Measurements from ENCODE around the gene ECPAS. TPM values are rescaled to one million over a fixed set of nuclear protein-coding genes. Genes with fewer than 3 reads are reported as not detected.
"Not testable (repeated sequence)": the region's sequence is repeated elsewhere in the genome, so short reads cannot be mapped to it uniquely, and the experiment has no call there.

ECPAS gene
- total RNA-seq: 10 to 100 TPM; 56.8 to 58.1 TPM

GRCh38 chr9:111483858-111484571 lies at the start of gene ECPAS:
TSS of gene ECPAS (minus strand) at chr9:111484383. CDS start at chr9:111472918, 11,465 bp downstream.
- peak within 1 kb of the TSS; percentile 83 for H3K27ac Mint-ChIP-seq
- H3K36me3 Mint-ChIP-seq (ENCODE audit: low read depth): peaks cover 2% of the 10 kb centered on the region
- DNase-seq: peak; percentile 66
- peaks cover under 1% of the 10 kb centered on the region for H3K27me3 Mint-ChIP-seq (ENCODE audit: low read depth)
- CTCF ChIA-PET: no interaction called here
- intact Hi-C loops (cut with micrococcal nuclease): loop anchor here (1.0 to 5.0 kb wide), 8 partner anchors 41 to 1268 kb away; partner anchors contain the start of genes DNAJC25, KIAA1958, SNX30 and UGCG
- peak within 1 kb of the TSS; percentile 78 for H3K4me3 Mint-ChIP-seq
- no peaks in the 10 kb centered on the region for H3K9me3 Mint-ChIP-seq
- peaks cover 29% of the 10 kb centered on the region for H3K4me1 Mint-ChIP-seq (ENCODE audit: low read depth)

GRCh38 chr9:111533099-111533790 lies 49.1 kb upstream of the ECPAS start:
- no peak for DNase-seq
- no peak overlapping the region for H3K4me3 Mint-ChIP-seq
- H3K4me1 Mint-ChIP-seq (ENCODE audit: low read depth): no peaks in the 10 kb centered on the region
- intact Hi-C loops (cut with micrococcal nuclease): no loop called here
- H3K27me3 Mint-ChIP-seq (ENCODE audit: low read depth): no peaks in the 10 kb centered on the region
- CTCF ChIA-PET: interaction anchor here (0.9 kb wide), 1 partner anchor 82 kb away, joined by 3 read pairs; no protein-coding TSS in a partner anchor
- H3K36me3 Mint-ChIP-seq (ENCODE audit: low read depth): peaks cover 66% of the 10 kb centered on the region
- no peak overlapping the region for H3K27ac Mint-ChIP-seq
- H3K9me3 Mint-ChIP-seq: peaks cover 29% of the 10 kb centered on the region

- H3K4me1 Mint-ChIP-seq (ENCODE audit: low read depth): no peaks in the 10 kb centered on the region
- no peak for DNase-seq
- CTCF ChIA-PET: no interaction called here
- intact Hi-C loops (cut with micrococcal nuclease): no loop called here
- H3K4me3 Mint-ChIP-seq: no peak overlapping the region
- H3K9me3 Mint-ChIP-seq: peaks cover 24% of the 10 kb centered on the region
- H3K36me3 Mint-ChIP-seq (ENCODE audit: low read depth): peaks cover 57% of the 10 kb centered on the region
- H3K27ac Mint-ChIP-seq: no peak overlapping the region
- no peaks in the 10 kb centered on the region for H3K27me3 Mint-ChIP-seq (ENCODE audit: low read depth)
Observed at GRCh38 chr9:111531716-111532115, 47.5 kb upstream of the ECPAS start.

GRCh38 chr9:111529787-111530186 lies 45.6 kb upstream of the ECPAS start:
- DNase-seq: no peak
- CTCF ChIA-PET: no interaction called here
- Mint-ChIP-seq H3K4me3 (no peak overlapping the region), H3K4me1 (ENCODE audit: low read depth) (peaks cover 11% of the 10 kb centered on the region), H3K27ac (no peak overlapping the region), H3K9me3 (peaks cover 18% of the 10 kb centered on the region), H3K36me3 (ENCODE audit: low read depth) (peaks cover 45% of the 10 kb centered on the region), H3K27me3 (ENCODE audit: low read depth) (no peaks in the 10 kb centered on the region)
- intact Hi-C loops (cut with micrococcal nuclease): loop anchor here (5.0 kb wide), 1 partner anchor 1272 kb away; the partner anchor contains the start of gene TXN

GRCh38 chr9:111527347-111527746 lies 43.2 kb upstream of the ECPAS start:
- Mint-ChIP-seq H3K4me1 (ENCODE audit: low read depth) (peaks cover 11% of the 10 kb centered on the region), H3K36me3 (ENCODE audit: low read depth) (peaks cover 20% of the 10 kb centered on the region), H3K27me3 (ENCODE audit: low read depth) (no peaks in the 10 kb centered on the region), H3K9me3 (peaks cover 6% of the 10 kb centered on the region), H3K4me3 (no peak overlapping the region), H3K27ac (no peak overlapping the region)
- intact Hi-C loops (cut with micrococcal nuclease): loop anchor here (5.0 kb wide), 1 partner anchor 1270 kb away; the partner anchor contains the start of gene TXN
- DNase-seq: no peak
- CTCF ChIA-PET: interaction anchor here (0.5 kb wide), 1 partner anchor 1499 kb away, joined by 3 read pairs; no protein-coding TSS in a partner anchor

- intact Hi-C loops (cut with micrococcal nuclease): loop anchor here (1.0 to 5.0 kb wide), 3 partner anchors 41 to 1268 kb away; partner anchors contain the start of genes DNAJC25, ECPAS and TXN
- H3K4me1 Mint-ChIP-seq (ENCODE audit: low read depth): peaks cover 11% of the 10 kb centered on the region
- peaks cover 13% of the 10 kb centered on the region for H3K36me3 Mint-ChIP-seq (ENCODE audit: low read depth)
- peak within 1 kb of the TSS; percentile 80 for H3K27ac Mint-ChIP-seq
- CTCF ChIA-PET: interaction anchor here (0.5 to 1.0 kb wide), 2 partner anchors 48 to 50 kb away, joined by 3 to 4 read pairs; no protein-coding TSS in a partner anchor
- H3K4me3 Mint-ChIP-seq: peak within 1 kb of the TSS; percentile 89
- peak; percentile 73 for DNase-seq
- H3K27me3 Mint-ChIP-seq (ENCODE audit: low read depth): no peaks in the 10 kb centered on the region
- H3K9me3 Mint-ChIP-seq: no peaks in the 10 kb centered on the region
Observed at GRCh38 chr9:111525056-111525977, 41.1 kb upstream of the ECPAS start, which contains the start of gene ZNF483. TSS of gene ZNF483 (plus strand) at chr9:111525179. CDS start at chr9:111527396, 2,217 bp downstream.

GRCh38 chr9:111524731-111525055 lies 40.5 kb upstream of the ECPAS start:
- Mint-ChIP-seq H3K4me3 (peak overlapping the region; percentile 89), H3K36me3 (ENCODE audit: low read depth) (peaks cover 11% of the 10 kb centered on the region)

GRCh38 chr9:111516061-111516465 lies 31.9 kb upstream of the ECPAS start:
- peaks cover 5% of the 10 kb centered on the region for H3K27me3 Mint-ChIP-seq (ENCODE audit: low read depth)
- no peak for DNase-seq
- no peaks in the 10 kb centered on the region for H3K4me1 Mint-ChIP-seq (ENCODE audit: low read depth)
- CTCF ChIA-PET: no interaction called here
- no peak overlapping the region for H3K4me3 Mint-ChIP-seq
- no peak overlapping the region for H3K27ac Mint-ChIP-seq
- peaks cover 2% of the 10 kb centered on the region for H3K9me3 Mint-ChIP-seq
- H3K36me3 Mint-ChIP-seq (ENCODE audit: low read depth): no peaks in the 10 kb centered on the region
- intact Hi-C loops (cut with micrococcal nuclease): loop anchor here (10.0 kb wide), 1 partner anchor 49 kb away; no protein-coding TSS in a partner anchor

More at GRCh38 chr9:111524731-111525055, 40.5 kb upstream of the ECPAS start:
- Mint-ChIP-seq H3K9me3 (no peaks in the 10 kb centered on the region), H3K27ac (no peak overlapping the region), H3K27me3 (ENCODE audit: low read depth) (peaks cover 3% of the 10 kb centered on the region), H3K4me1 (ENCODE audit: low read depth) (peaks cover 11% of the 10 kb centered on the region)
- no peak for DNase-seq
- CTCF ChIA-PET: interaction anchor here (0.7 to 1.0 kb wide), 2 partner anchors 40 to 49 kb away, joined by 3 to 4 read pairs; no protein-coding TSS in a partner anchor
- intact Hi-C loops (cut with micrococcal nuclease): loop anchor here (1.0 to 5.0 kb wide), 3 partner anchors 40 to 1267 kb away; partner anchors contain the start of genes DNAJC25, ECPAS and TXN

GRCh38 chr9:111514967-111515366 lies 30.8 kb upstream of the ECPAS start:
- Mint-ChIP-seq H3K4me1 (ENCODE audit: low read depth) (no peaks in the 10 kb centered on the region), H3K27ac (no peak overlapping the region), H3K27me3 (ENCODE audit: low read depth) (peaks cover 3% of the 10 kb centered on the region), H3K36me3 (ENCODE audit: low read depth) (no peaks in the 10 kb centered on the region), H3K9me3 (peaks cover 5% of the 10 kb centered on the region), H3K4me3 (no peak overlapping the region)
- CTCF ChIA-PET: no interaction called here
- intact Hi-C loops (cut with micrococcal nuclease): loop anchor here (10.0 kb wide), 1 partner anchor 50 kb away; no protein-coding TSS in a partner anchor
- no peak for DNase-seq

GRCh38 chr9:111511581-111511980 lies 27.4 kb upstream of the ECPAS start:
- H3K27ac Mint-ChIP-seq; H3K27me3 Mint-ChIP-seq (ENCODE audit: low read depth); H3K36me3 Mint-ChIP-seq (ENCODE audit: low read depth); H3K4me3 Mint-ChIP-seq; H3K9me3 Mint-ChIP-seq; CTCF ChIA-PET; DNase-seq; H3K4me1 Mint-ChIP-seq (ENCODE audit: low read depth): not testable (repeated sequence)
- intact Hi-C loops (cut with micrococcal nuclease): loop anchor here (10.0 kb wide), 1 partner anchor 53 kb away; no protein-coding TSS in a partner anchor

GRCh38 chr9:111502506-111502905 lies 18.3 kb upstream of the ECPAS start:
- CTCF ChIA-PET: interaction anchor here (0.6 to 0.7 kb wide), 2 partner anchors 15 to 74 kb away, joined by 3 to 4 read pairs; no protein-coding TSS in a partner anchor
- H3K36me3 Mint-ChIP-seq (ENCODE audit: low read depth): no peaks in the 10 kb centered on the region
- peaks cover 3% of the 10 kb centered on the region for H3K27me3 Mint-ChIP-seq (ENCODE audit: low read depth)
- DNase-seq: no peak
- H3K9me3 Mint-ChIP-seq: no peaks in the 10 kb centered on the region
- no peak overlapping the region for H3K27ac Mint-ChIP-seq
- H3K4me3 Mint-ChIP-seq: no peak overlapping the region
- intact Hi-C loops (cut with micrococcal nuclease): no loop called here
- H3K4me1 Mint-ChIP-seq (ENCODE audit: low read depth): no peaks in the 10 kb centered on the region

Data from activated naive CD4-positive, alpha-beta T cell treated with anti-CD3 and anti-CD28 coated beads for 36 hours (primary cell).